KMS-11 (cell line): ENCODE measurements around the gene RAPSN.

Source experiments
- H2AFZ ChIP-seq: fragments of 200-600 bp; sonication (generic); 2 replicates; pipeline ENCODE4 v1.6.1; 2016; ENCODE audit warnings: antibody characterized with exemption, mixed run types, low read depth
- H3K27ac ChIP-seq: fragments of 200-600 bp; sonication (generic); 2 replicates; pipeline ENCODE4 v1.6.1; 2016; ENCODE audit warnings: mild to moderate bottlenecking, mixed run types
- H3K27me3 ChIP-seq: fragments of 200-600 bp; sonication (generic); 2 replicates; pipeline ENCODE4 v1.6.1; 2017; ENCODE audit warnings: mild to moderate bottlenecking, low read depth, mixed run types, moderate library complexity; ENCODE audit not compliant: insufficient read depth
- H3K36me3 ChIP-seq: fragments of 200-600 bp; sonication (generic); 2 replicates; pipeline ENCODE4 v1.6.1; 2017; ENCODE audit warnings: mild to moderate bottlenecking, mixed run types; ENCODE audit not compliant: insufficient read depth
- H3K4me1 ChIP-seq: fragments of 200-600 bp; sonication (generic); 2 replicates; pipeline ENCODE4 v1.6.1; 2016; ENCODE audit warnings: mild to moderate bottlenecking, low read depth, mixed run types; ENCODE audit not compliant: poor library complexity, severe bottlenecking
- H3K4me2 ChIP-seq: fragments of 200-600 bp; sonication (generic); 2 replicates; pipeline ENCODE4 v1.7.0; 2016; ENCODE audit warnings: mild to moderate bottlenecking, mixed run types
- H3K4me3 ChIP-seq: fragments of 200-600 bp; sonication (generic); IDR thresholded peaks from 2 replicates; pipeline ENCODE4 v1.6.1; 2017; ENCODE audit warnings: low read depth, low read length, mixed read lengths; ENCODE audit not compliant: insufficient read depth
- H3K79me2 ChIP-seq: fragments of 200-600 bp; sonication (generic); 2 replicates; pipeline ENCODE4 v1.6.1; 2016; ENCODE audit warnings: low read depth, mixed run types; ENCODE audit not compliant: insufficient read depth
- H3K9ac ChIP-seq: fragments of 200-600 bp; sonication (generic); 2 replicates; pipeline ENCODE4 v1.6.1; 2016; ENCODE audit warnings: mild to moderate bottlenecking, mixed run types
- H4K20me1 ChIP-seq: fragments of 200-600 bp; sonication (generic); 2 replicates; pipeline ENCODE4 v1.6.1; 2016; ENCODE audit warnings: mild to moderate bottlenecking, mixed run types; ENCODE audit not compliant: insufficient read depth
- CTCF ChIP-seq: fragments of 200-600 bp; sonication (generic); conservative IDR thresholded peaks from 2 replicates; pipeline ENCODE4 v1.6.1; 2017; ENCODE audit warnings: low read depth, mild to moderate bottlenecking, antibody characterized with exemption, low read length, moderate library complexity, mixed read lengths

Gene RAPSN

GRCh38 chr11:47478651-47479329 lies 29.9 kb upstream of the RAPSN start:
- no peaks in the 10 kb centered on the region for H3K4me1 ChIP-seq
- TF ChIP-seq CTCF = no peak
- no peak overlapping the region for H3K9ac ChIP-seq
- H3K27ac ChIP-seq = no peak overlapping the region
- H3K4me3 ChIP-seq = no peak overlapping the region
- H4K20me1 ChIP-seq = no peaks in the 10 kb centered on the region
- H3K36me3 ChIP-seq = peaks cover 4% of the 10 kb centered on the region; the same call in 1 of the 2 replicates
- H2AFZ ChIP-seq = no peak overlapping the region
- H3K27me3 ChIP-seq = no peaks in the 10 kb centered on the region
- H3K4me2 ChIP-seq = no peak overlapping the region
- 0 out of 2 replicates have a peak, but pooled peaks cover 6% of the 10 kb centered on the region for H3K79me2 ChIP-seq

GRCh38 chr11:47477753-47478152 lies 28.8 kb upstream of the RAPSN start:
- TF ChIP-seq CTCF = no peak
- Histone ChIP-seq H3K79me2 (0 out of 2 replicates have a peak, but pooled peaks cover 6% of the 10 kb centered on the region), H3K27ac (no peak overlapping the region), H3K9ac (no peak overlapping the region), H3K4me1 (no peaks in the 10 kb centered on the region), H3K27me3 (no peaks in the 10 kb centered on the region), H3K36me3 (peaks cover 6% of the 10 kb centered on the region; the same call in 1 of the 2 replicates), H4K20me1 (no peaks in the 10 kb centered on the region), H3K4me2 (no peak overlapping the region), H2AFZ (no peak overlapping the region), H3K4me3 (no peak overlapping the region)

- no peak overlapping the region for H3K4me2 ChIP-seq
- TF ChIP-seq CTCF = no peak
- no peaks in the 10 kb centered on the region for H4K20me1 ChIP-seq
- no peaks in the 10 kb centered on the region for H3K4me1 ChIP-seq
- H3K27me3 ChIP-seq = no peaks in the 10 kb centered on the region
- peaks cover 11% of the 10 kb centered on the region; the same call in 1 of the 2 replicates for H3K36me3 ChIP-seq
- H3K4me3 ChIP-seq = no peak overlapping the region
- H3K27ac ChIP-seq = no peak overlapping the region
- no peak overlapping the region for H2AFZ ChIP-seq
- 0 out of 2 replicates have a peak, but pooled peaks cover 6% of the 10 kb centered on the region for H3K79me2 ChIP-seq
- no peak overlapping the region for H3K9ac ChIP-seq
These were observed 28.4 kb upstream of the RAPSN start for GRCh38 chr11:47477323-47477722.

GRCh38 chr11:47470671-47471070 lies 21.7 kb upstream of the RAPSN start:
- Histone ChIP-seq H3K4me2 (no peak overlapping the region), H3K9ac (no peak overlapping the region), H3K4me3 (no peak overlapping the region), H2AFZ (no peak overlapping the region), H3K27me3 (no peaks in the 10 kb centered on the region), H4K20me1 (no peaks in the 10 kb centered on the region), H3K36me3 (peaks cover 22% of the 10 kb centered on the region; the same call in 1 of the 2 replicates), H3K79me2 (peaks cover 6% of the 10 kb centered on the region; the same call in 1 of the 2 replicates), H3K27ac (no peak overlapping the region), H3K4me1 (peaks cover 18% of the 10 kb centered on the region)
- no peak for TF ChIP-seq CTCF
